Lung (tissue), 12 donors: ENCODE measurements around the gene LMO1. TPM values are rescaled to one million over a fixed set of nuclear protein-coding genes. Genes with fewer than 3 reads are reported as not detected.
A peak's percentile ranks its signal among the peaks of the same experiment; 100 is the strongest.

Experiments
- ATAC-seq: fragments of 200-7000 bp; cut with Tn5 transposase; one replicate; pipeline ENCODE4 v1.9.1; 2020; ENCODE audit warnings: moderate number of reproducible peaks; ENCODE audit not compliant: insufficient read depth, low FRiP score
- DNase-seq, 3 donors: peaks; one replicate each; pipeline ENCODE4 v3.0.0-alpha.2; 2013 to 2017
- H3K27ac ChIP-seq, 2 donors: one replicate each; pipeline ENCODE4 v1.5.1; 2013; ENCODE audit warnings: mild to moderate bottlenecking in 2 of 2, moderate library complexity in 2 of 2, control low read depth in 1 of 2, inconsistent platforms in 1 of 2, low read depth in 1 of 2, low read length in 1 of 2
- H3K27me3 ChIP-seq, 3 donors: one replicate each; pipeline ENCODE4 v1.5.1; 2013; ENCODE audit warnings: low read length in 2 of 3; ENCODE audit not compliant: control insufficient read depth in 3 of 3, insufficient read depth in 3 of 3
- H3K36me3 ChIP-seq, 4 donors: one replicate each; pipeline ENCODE4 v1.5.1; 2013; ENCODE audit warnings: low read length in 4 of 4, mild to moderate bottlenecking in 1 of 4, moderate library complexity in 1 of 4; ENCODE audit not compliant: control insufficient read depth in 4 of 4, insufficient read depth in 4 of 4
- H3K4me1 ChIP-seq, 5 donors: one replicate each; pipeline ENCODE4 v1.5.1; 2013; ENCODE audit warnings: low read length in 5 of 5, mild to moderate bottlenecking in 2 of 5, moderate library complexity in 1 of 5; ENCODE audit not compliant: control insufficient read depth in 5 of 5, insufficient read depth in 5 of 5
- H3K4me3 ChIP-seq: one replicate; pipeline ENCODE4 v1.5.1; 2013; ENCODE audit warnings: mild to moderate bottlenecking, control low read depth, moderate library complexity
- H3K9ac ChIP-seq, 2 donors: one replicate each; pipeline ENCODE4 v1.5.1; 2013; ENCODE audit warnings: low read length in 2 of 2, control low read depth in 1 of 2; ENCODE audit not compliant: insufficient read depth in 1 of 2
- H3K9me3 ChIP-seq, 4 donors: one replicate each; pipeline ENCODE4 v1.5.1; 2013; ENCODE audit warnings: low read length in 3 of 4, mild to moderate bottlenecking in 1 of 4, moderate library complexity in 1 of 4; ENCODE audit not compliant: control insufficient read depth in 4 of 4, insufficient read depth in 3 of 4
- WGBS, 2 donors: extraction: QIAGEN DNeasy Blood & Tissue Kit; methylation state at CpG; one replicate each; pipeline ENCODE4 v1.1.7; 2013; 5-methylcytosine and 5-hydroxymethylcytosine counted together
- polyA plus RNA-seq, 2 donors: library from polyadenylated mRNA; stranded (reverse); fragments of 200-250 nt; gene quantifications; one replicate each; pipeline ENCODE4 v1.2.1, GENCODE V29; 2013
- total RNA-seq, 2 donors: library from RNA; depleted of rRNA in 1 of 2; stranded (reverse); fragments of >200 nt in 1 of 2; gene quantifications; one replicate each; pipeline ENCODE4 v1.2.1, GENCODE V29; 2014 to 2021
- TF ChIP-seq, protein P1 (sequence below): IDR thresholded peaks from 2 replicates; pipeline ENCODE4 v1.5.1; 2012; ENCODE audit warnings: mild to moderate bottlenecking; ENCODE audit errors: control extremely low read depth, extremely low read depth
- donor health status: control.
- donor health status: control.
- donor health status: Bipolar disorder and iron deficiency.
- donor health status: healthy.
- donor health status: DM: yes; HTN: yes; CAD: no.

LMO1 gene
- total and polyA plus RNA-seq, 4 donors: 0.26 to 0.34 TPM; not detected in 2

DNA sequence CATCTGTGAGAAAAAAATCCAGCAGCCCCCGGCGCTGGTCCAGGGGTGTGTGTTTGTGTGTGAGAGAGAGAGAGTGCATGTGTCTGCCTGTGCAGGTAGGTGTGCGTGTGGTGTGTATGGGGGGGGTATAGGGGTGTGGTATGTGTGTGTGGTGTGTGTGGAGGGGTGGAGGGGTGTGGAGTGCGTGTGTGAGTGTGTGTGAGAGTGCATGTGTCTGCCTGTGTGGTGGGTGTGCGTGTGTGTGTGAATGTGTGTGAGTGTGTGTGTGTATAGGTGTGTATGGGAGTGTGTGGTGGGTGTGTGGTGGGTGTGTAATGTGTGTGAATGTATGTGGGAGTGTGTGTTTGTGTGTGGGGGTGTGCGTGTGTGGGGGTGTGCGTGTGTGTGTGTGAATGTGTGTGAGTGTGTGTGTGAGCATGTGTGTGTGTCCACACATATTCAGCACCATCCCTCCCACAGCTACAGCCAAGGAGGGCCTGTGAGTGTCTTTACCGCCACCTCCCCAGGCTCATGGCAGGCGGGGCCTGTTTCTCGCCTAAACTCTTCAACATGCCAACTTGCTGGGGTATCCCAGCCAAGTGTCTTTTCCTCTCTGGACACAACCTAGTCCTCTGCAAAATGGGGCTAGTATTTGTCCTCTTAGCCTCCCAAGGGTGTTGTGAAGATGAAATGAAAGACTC is 11.9 kb downstream of the LMO1 start:
- WGBS, 2 donors: 86 to 95% methylated on average over 10 of the region's 10 CpGs
- DNase-seq: peak in 1 of 3 donors; percentile 2

GRCh38 chr11:8250981-8251615 is 12.6 kb downstream of the LMO1 start:
- no peak overlapping the region for H3K4me3 ChIP-seq
- no peaks in the 10 kb centered on the region for H3K36me3 ChIP-seq
- DNase-seq (peak in 1 of 3 donors; percentile 8), ATAC-seq (no peak)
- no peaks in the 10 kb centered on the region for H3K9me3 ChIP-seq
- H3K4me1 ChIP-seq: no peaks in the 10 kb centered on the region
- no peak overlapping the region for H3K27ac ChIP-seq
- 88 to 91% methylated on average over 9 to 11 of the region's 11 CpGs for WGBS, 2 donors
- TF ChIP-seq, protein P1, sequence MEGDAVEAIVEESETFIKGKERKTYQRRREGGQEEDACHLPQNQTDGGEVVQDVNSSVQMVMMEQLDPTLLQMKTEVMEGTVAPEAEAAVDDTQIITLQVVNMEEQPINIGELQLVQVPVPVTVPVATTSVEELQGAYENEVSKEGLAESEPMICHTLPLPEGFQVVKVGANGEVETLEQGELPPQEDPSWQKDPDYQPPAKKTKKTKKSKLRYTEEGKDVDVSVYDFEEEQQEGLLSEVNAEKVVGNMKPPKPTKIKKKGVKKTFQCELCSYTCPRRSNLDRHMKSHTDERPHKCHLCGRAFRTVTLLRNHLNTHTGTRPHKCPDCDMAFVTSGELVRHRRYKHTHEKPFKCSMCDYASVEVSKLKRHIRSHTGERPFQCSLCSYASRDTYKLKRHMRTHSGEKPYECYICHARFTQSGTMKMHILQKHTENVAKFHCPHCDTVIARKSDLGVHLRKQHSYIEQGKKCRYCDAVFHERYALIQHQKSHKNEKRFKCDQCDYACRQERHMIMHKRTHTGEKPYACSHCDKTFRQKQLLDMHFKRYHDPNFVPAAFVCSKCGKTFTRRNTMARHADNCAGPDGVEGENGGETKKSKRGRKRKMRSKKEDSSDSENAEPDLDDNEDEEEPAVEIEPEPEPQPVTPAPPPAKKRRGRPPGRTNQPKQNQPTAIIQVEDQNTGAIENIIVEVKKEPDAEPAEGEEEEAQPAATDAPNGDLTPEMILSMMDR: no peak
- H3K9ac ChIP-seq: no peak overlapping the region
- H3K27me3 ChIP-seq: no peaks in the 10 kb centered on the region

More for the DNA sequence above, 11.9 kb downstream of the LMO1 start:
- Histone ChIP-seq H3K4me1 (no peaks in the 10 kb centered on the region), H3K27ac (no peak overlapping the region), H3K4me3 (no peak overlapping the region), H3K27me3 (no peaks in the 10 kb centered on the region), H3K36me3 (no peaks in the 10 kb centered on the region), H3K9ac (no peak overlapping the region), H3K9me3 (no peaks in the 10 kb centered on the region)
- TF ChIP-seq, protein P1: no peak
- ATAC-seq: no peak

DNA sequence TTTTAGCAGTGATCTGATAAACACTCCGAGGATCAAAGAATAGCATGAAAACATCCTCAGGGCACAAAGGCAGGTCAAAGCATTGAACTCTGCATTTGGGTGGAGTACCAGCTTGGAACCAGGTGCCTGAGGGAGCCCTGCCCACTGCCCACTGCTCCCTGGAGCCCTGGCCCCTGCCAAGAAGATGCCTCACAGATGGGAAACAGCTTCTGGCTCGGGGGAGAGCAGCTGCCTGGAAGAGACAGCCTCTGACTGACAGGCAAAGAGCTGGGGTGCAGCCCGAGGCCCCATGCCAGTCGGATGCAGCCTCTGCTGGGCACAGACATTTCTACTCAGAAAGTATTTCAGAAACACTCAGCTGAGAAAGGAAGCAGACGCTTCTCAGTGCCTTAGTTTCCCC is 13.2 kb downstream of the LMO1 start:
- Histone ChIP-seq H3K4me3 (no peak overlapping the region), H3K9me3 (no peaks in the 10 kb centered on the region), H3K4me1 (no peaks in the 10 kb centered on the region), H3K9ac (no peak overlapping the region), H3K27me3 (no peaks in the 10 kb centered on the region), H3K36me3 (no peaks in the 10 kb centered on the region), H3K27ac (no peak overlapping the region)
- TF ChIP-seq, protein P1: no peak
- DNase-seq (peak in 1 of 3 donors; percentile 2), ATAC-seq (no peak)
- 63 to 68% methylated on average over 5 of the region's 5 CpGs for WGBS, 2 donors
